ENCODE results near the gene AGBL4. TPM values are rescaled to one million over a fixed set of nuclear protein-coding genes. Genes with fewer than 3 reads are reported as not detected.

Gene AGBL4
- polyA plus RNA-seq, 1 donor (not counting 4 experiments of a cell fraction or from before 2014, with no cell fraction given), result not detected

GRCh38 chr1:48739091-48739490 lies 1284.7 kb downstream of the AGBL4 start:
- no peak overlapping the region for H2AFZ ChIP-seq (ENCODE audit: control insufficient read depth, low read length)
- TF ChIP-seq, protein P1, sequence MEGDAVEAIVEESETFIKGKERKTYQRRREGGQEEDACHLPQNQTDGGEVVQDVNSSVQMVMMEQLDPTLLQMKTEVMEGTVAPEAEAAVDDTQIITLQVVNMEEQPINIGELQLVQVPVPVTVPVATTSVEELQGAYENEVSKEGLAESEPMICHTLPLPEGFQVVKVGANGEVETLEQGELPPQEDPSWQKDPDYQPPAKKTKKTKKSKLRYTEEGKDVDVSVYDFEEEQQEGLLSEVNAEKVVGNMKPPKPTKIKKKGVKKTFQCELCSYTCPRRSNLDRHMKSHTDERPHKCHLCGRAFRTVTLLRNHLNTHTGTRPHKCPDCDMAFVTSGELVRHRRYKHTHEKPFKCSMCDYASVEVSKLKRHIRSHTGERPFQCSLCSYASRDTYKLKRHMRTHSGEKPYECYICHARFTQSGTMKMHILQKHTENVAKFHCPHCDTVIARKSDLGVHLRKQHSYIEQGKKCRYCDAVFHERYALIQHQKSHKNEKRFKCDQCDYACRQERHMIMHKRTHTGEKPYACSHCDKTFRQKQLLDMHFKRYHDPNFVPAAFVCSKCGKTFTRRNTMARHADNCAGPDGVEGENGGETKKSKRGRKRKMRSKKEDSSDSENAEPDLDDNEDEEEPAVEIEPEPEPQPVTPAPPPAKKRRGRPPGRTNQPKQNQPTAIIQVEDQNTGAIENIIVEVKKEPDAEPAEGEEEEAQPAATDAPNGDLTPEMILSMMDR (optimal IDR thresholded peaks at IDR 0.05 in 1 of 3, IDR thresholded peaks at IDR 0.05 in 1 of 3, conservative IDR thresholded peaks at IDR 0.05 in 1 of 3; ENCODE audit: extremely low read depth in 1 of 3, insufficient read depth in 2 of 3, low read length in 3 of 3), result no peak
- TF ChIP-seq EZH2 (IDR thresholded peaks at IDR 0.05; ENCODE audit: low read length), result no peak
- no peak overlapping the region for H3K27ac ChIP-seq (ENCODE audit: control insufficient read depth, insufficient read depth, low read length)
- no peaks in the 10 kb centered on the region for H3K9me1 ChIP-seq (ENCODE audit: control insufficient read depth, extremely low read depth, insufficient read depth, low read length)
- H3K9ac ChIP-seq (ENCODE audit: control insufficient read depth, extremely low read depth, insufficient read depth, low read length), result no peak overlapping the region
- no peaks in the 10 kb centered on the region for H4K20me1 ChIP-seq (ENCODE audit: control insufficient read depth, extremely low read depth, insufficient read depth, low read length)
- no peaks in the 10 kb centered on the region for H3K4me1 ChIP-seq (ENCODE audit: control insufficient read depth, extremely low read depth, insufficient read depth, low read length)
- no peak overlapping the region for H3K4me2 ChIP-seq (ENCODE audit: control insufficient read depth, extremely low read depth, insufficient read depth, low read depth, low read length)
- H3K4me3 ChIP-seq (ENCODE audit: control insufficient read depth in 2 of 3, extremely low read depth in 1 of 3, insufficient read depth in 2 of 3, low read depth in 1 of 3, low read length in 3 of 3), result no peak overlapping the region
- no peak for FAIRE-seq
- H3K9me3 ChIP-seq (ENCODE audit: control insufficient read depth, low read depth, low read length), result no peaks in the 10 kb centered on the region
- no peak for DNase-seq (ENCODE audit: low read depth, low spot score)
- no peaks in the 10 kb centered on the region for H3K36me3 ChIP-seq (ENCODE audit: control insufficient read depth in 2 of 2, extremely low read depth in 1 of 2, insufficient read depth in 2 of 2, low read length in 2 of 2)
- dilution Hi-C loops (cut with MboI; ENCODE audit: extremely low pct_ligation_motif_present, low sequenced_read_pairs), result no loop called here
- H3K27me3 ChIP-seq (ENCODE audit: control insufficient read depth, extremely low read depth, insufficient read depth, low read length), result no peaks in the 10 kb centered on the region
- H3K79me2 ChIP-seq (ENCODE audit: control insufficient read depth, insufficient read depth, low read length), result no peaks in the 10 kb centered on the region

DNA sequence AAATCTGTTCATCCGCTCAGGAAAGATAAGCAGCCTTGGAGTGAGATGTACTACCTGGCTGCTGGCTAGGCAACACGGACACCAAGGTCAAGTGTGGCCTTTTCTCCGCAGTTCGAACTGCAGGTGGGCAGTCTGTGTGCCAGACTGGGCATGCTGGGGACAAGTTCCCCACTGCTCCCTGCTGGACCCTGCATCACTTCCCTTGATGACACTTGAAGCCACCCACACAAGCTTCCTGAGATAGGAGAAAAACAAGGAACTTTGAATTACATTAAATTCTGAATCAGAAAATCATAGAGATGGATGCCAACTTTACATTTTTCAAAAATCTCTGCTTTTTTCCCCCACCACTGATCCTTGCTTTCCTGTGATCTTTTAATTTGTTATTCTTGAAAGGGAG lies 1285.4 kb downstream of the AGBL4 start:
- Histone ChIP-seq H3K4me2 (ENCODE audit: control insufficient read depth, extremely low read depth, insufficient read depth, low read depth, low read length) (no peak overlapping the region), H3K9me1 (ENCODE audit: control insufficient read depth, extremely low read depth, insufficient read depth, low read length) (no peaks in the 10 kb centered on the region), H3K4me1 (ENCODE audit: control insufficient read depth, extremely low read depth, insufficient read depth, low read length) (no peaks in the 10 kb centered on the region), H2AFZ (ENCODE audit: control insufficient read depth, low read length) (no peak overlapping the region), H3K4me3 (ENCODE audit: control insufficient read depth in 2 of 3, extremely low read depth in 1 of 3, insufficient read depth in 2 of 3, low read depth in 1 of 3, low read length in 3 of 3) (no peak overlapping the region), H3K36me3 (ENCODE audit: control insufficient read depth in 2 of 2, extremely low read depth in 1 of 2, insufficient read depth in 2 of 2, low read length in 2 of 2) (no peaks in the 10 kb centered on the region), H3K27ac (ENCODE audit: control insufficient read depth, insufficient read depth, low read length) (no peak overlapping the region), H3K9ac (ENCODE audit: control insufficient read depth, extremely low read depth, insufficient read depth, low read length) (no peak overlapping the region), H3K9me3 (ENCODE audit: control insufficient read depth, low read depth, low read length) (no peaks in the 10 kb centered on the region), H3K79me2 (ENCODE audit: control insufficient read depth, insufficient read depth, low read length) (no peaks in the 10 kb centered on the region), H3K27me3 (ENCODE audit: control insufficient read depth, extremely low read depth, insufficient read depth, low read length) (no peaks in the 10 kb centered on the region), H4K20me1 (ENCODE audit: control insufficient read depth, extremely low read depth, insufficient read depth, low read length) (no peaks in the 10 kb centered on the region)
- no peak for DNase-seq (ENCODE audit: low read depth, low spot score)
- no peak for FAIRE-seq
- TF ChIP-seq, protein P1 (optimal IDR thresholded peaks at IDR 0.05 in 1 of 3, IDR thresholded peaks at IDR 0.05 in 1 of 3, conservative IDR thresholded peaks at IDR 0.05 in 1 of 3; ENCODE audit: extremely low read depth in 1 of 3, insufficient read depth in 2 of 3, low read length in 3 of 3), result no peak
- TF ChIP-seq EZH2 (IDR thresholded peaks at IDR 0.05; ENCODE audit: low read length), result no peak
- dilution Hi-C loops (cut with MboI; ENCODE audit: extremely low pct_ligation_motif_present, low sequenced_read_pairs), result no loop called here

Data from keratinocyte (primary cell).